HG03280 (cell line): ENCODE measurements around the gene RXFP2.

Experiments used
- ATAC-seq: cut with Tn5 transposase; IDR thresholded peaks from one replicate; pipeline ENCODE4 v1.9.1; 2021; ENCODE audit warnings: mild to moderate bottlenecking, moderate library complexity; ENCODE audit not compliant: unreplicated experiment

RXFP2 gene

GRCh38 chr13:31767175-31767900, 28.0 kb downstream of the RXFP2 start:
- ATAC-seq, result no peak

- no peak for ATAC-seq
Observed at GRCh38 chr13:31768351-31768750, 29.0 kb downstream of the RXFP2 start.

DNA sequence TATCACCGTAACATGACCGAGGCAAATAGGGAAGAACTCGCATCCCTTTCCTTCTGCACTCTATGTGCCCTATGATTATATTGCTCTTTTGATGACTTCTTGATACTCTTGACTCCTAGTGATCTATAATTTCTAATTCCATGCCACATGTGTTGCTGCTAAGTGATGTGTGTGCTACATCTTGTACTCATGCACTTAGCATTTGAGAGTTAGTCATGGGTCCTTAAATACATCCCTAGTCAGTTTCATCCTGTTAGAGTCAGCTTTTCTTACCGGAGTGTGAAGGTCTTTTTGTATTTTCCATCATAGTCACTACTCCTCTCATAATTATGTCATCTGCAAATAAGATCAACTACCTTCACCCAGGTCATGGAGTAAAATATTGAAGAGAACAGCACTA, 30.2 kb downstream of the RXFP2 start:
- no peak for ATAC-seq

- no peak for ATAC-seq
Observed at GRCh38 chr13:31772231-31772630, 32.9 kb downstream of the RXFP2 start.

DNA sequence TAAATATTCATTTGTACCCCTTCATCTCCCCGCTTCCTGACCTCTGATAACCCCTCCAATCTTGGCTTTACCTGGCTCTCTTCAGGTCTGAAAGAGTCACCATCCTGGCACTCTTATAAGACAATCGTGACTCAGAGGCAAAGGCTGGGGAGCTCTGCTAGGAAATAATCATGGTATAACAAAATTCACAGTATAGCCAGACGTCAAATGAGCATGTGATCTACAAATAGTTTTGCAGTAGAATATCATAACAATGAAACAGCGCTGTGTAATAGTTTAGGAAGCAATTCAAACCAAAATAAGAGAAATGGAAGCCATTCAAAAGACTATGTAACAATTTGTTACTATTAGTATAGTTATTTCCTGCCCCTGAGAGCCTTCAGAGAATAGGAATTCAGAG, 34.2 kb downstream of the RXFP2 start:
- no peak for ATAC-seq

DNA sequence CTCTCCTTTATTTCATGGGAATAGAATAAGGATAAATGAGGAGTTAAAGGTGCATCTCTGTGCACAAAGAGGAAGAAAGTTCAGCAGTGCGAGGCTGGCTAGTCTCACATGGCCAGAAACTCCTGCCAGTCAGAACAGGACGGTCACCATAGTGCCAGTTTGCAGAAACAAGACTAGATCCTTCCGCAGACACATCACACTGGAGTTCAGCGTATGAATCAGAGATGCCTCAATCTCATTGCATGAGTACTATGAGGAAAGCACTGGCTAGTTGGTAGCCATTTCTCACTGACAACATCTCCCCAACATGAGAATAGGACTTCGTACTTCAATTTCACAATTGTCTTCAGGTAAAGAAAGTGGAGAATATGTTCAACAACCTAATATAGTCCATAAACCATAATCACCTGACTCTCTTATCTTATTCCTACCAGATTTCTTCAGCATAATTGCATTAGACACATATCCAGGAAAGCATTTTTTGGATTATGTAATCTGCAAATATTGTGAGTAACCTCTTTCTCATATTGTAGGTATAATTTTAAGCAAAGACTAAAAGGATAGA, 34.9 kb downstream of the RXFP2 start:
- no peak for ATAC-seq

DNA sequence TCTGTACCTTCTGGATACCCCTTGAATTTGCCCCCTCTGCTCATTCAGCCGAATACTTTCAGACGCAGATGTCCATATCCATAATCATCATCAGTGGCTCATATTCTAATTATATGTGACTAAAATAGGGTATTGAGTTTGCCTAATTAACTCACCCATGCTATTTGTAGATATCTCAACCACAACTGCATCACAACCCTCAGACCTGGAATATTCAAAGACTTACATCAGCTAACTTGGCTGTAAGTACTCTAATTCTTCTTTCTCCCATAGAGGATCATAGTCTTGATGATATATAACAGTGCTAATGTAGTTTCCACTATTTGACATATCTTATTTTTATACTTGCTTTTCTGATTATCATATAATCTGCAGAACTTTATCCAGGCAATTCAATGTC, 35.8 kb downstream of the RXFP2 start:
- ATAC-seq, result no peak

DNA sequence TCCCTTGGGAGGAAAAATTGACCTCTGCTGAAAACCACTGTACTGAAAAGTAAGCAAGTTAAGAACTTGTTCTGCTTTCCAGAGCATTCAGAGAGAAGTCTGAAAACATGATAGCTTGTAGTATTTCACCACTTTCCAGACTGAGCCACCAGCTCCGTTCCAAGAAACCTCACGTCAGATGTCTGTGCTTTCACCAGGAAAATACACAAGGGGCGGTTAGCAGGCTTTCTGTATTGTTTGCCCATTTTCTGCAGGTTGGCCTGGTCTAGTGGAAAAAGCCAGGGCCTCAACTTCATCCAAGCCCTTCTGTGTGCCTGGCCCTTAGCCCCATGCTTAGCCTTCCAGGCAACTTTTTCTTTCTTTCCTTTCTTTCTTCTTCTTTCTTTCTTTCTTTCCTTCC, 36.4 kb downstream of the RXFP2 start:
- ATAC-seq, result no peak

DNA sequence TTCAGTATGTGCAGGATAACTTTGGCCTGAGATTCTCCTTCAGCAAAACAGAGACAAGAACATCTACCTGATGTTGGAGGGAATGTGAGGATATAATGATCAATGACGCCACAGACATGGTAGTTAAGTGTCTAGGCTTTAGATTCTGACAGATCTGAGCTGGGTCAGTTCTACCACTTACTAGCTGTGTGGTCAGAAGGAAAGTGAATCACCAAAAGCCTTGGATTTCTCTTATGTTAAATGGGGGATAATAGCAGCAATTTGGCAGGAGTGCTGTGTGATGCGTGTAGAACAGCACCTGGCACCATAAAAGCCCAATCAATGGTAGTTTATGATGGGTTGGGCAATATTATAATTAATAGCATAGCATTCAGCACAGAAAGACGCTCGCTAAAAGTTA, 41.7 kb downstream of the RXFP2 start:
- ATAC-seq, result no peak

GRCh38 chr13:31786011-31786410, 46.7 kb downstream of the RXFP2 start:
- ATAC-seq, result no peak

GRCh38 chr13:31790992-31791391, 51.7 kb downstream of the RXFP2 start:
- no peak for ATAC-seq

DNA sequence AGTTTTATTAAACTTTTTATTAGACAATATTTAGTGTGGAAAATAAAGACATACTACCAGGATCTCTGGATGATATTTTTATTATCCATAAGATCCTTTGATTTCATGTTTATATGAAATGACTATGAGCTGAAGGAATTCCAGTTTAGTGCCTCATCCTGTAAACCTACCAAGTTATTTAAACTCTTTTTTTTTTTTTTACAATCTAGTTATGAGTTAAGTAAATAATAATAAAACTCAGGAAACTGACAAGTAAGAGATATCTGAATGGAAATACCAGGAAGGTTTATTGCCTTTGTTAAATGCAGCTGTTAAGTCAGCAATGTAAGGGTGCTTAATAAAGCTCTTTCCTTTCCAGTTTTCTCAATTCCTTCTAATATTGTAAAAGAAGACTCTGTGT, 53.9 kb downstream of the RXFP2 start:
- no peak for ATAC-seq

- ATAC-seq, result no peak
Observed at GRCh38 chr13:31794452-31794851, 55.1 kb downstream of the RXFP2 start.

DNA sequence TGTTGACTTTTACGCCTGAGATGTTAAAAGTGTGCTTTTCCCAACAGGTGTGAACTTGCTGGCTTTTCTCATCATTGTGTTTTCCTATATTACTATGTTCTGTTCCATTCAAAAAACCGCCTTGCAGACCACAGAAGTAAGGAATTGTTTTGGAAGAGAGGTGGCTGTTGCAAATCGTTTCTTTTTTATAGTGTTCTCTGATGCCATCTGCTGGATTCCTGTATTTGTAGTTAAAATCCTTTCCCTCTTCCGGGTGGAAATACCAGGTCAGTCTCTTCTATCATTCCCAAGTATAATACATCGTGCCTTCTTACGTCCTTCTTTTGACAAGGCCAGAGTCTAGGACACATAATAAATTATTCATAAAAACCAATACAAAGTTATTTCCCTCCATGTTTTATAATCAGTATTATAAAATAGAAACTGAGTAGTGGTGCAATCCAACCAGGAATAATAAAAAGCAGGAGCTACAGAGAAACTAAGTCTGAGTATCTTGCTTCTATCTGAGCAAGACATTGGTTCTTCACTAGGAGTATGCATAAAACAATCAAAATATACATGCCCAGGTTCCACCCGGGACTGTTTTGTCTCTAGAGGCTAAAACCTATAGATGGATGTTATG, 57.9 kb downstream of the RXFP2 start:
- ATAC-seq, result no peak

GRCh38 chr13:31798189-31798588, 58.9 kb downstream of the RXFP2 start:
- ATAC-seq, result no peak

DNA sequence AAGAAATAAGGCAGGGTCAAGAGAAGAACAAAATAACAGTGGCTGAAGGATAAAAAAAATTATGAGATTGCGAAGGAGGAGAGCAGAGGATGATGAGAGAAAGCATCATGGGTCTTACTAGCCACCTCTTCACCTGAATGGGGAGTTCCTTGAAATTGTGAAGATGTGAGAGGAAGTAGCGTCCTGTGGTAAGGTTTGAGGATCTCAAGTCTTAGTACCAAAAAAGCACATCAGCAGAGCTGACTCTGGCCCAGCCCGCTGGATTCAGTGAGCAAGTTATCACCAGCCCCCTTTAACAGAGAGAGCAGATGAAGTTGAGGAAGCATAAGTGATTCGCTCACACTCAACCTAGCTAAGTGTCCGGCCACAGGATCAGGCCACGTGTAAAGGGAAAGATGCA, 61.8 kb downstream of the RXFP2 start:
- ATAC-seq, result no peak

- no peak for ATAC-seq
Observed at GRCh38 chr13:31803311-31803710, 64.0 kb downstream of the RXFP2 start.

- no peak for ATAC-seq
Observed at GRCh38 chr13:31805841-31806240, 66.5 kb downstream of the RXFP2 start.

GRCh38 chr13:31807090-31807541, 67.8 kb downstream of the RXFP2 start:
- no peak for ATAC-seq

DNA sequence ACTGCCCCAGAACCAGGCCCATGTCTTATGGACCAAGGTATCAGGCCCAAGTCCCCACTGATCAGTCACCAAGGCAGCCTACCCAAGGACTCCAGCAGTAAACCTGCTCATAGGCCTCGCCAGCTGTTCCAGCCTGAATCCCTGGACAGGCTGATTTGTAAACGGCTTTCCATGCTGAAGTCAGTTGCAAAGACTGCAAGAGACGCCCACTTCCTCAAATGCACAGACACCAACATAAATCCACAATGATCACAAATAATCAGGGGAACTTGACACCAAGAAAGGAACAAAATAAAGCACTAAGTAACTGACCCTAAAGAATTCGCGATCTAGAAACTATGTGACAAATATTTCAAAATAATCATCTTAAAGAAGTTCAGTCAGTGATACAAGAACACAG, 75.2 kb downstream of the RXFP2 start:
- no peak for ATAC-seq

DNA sequence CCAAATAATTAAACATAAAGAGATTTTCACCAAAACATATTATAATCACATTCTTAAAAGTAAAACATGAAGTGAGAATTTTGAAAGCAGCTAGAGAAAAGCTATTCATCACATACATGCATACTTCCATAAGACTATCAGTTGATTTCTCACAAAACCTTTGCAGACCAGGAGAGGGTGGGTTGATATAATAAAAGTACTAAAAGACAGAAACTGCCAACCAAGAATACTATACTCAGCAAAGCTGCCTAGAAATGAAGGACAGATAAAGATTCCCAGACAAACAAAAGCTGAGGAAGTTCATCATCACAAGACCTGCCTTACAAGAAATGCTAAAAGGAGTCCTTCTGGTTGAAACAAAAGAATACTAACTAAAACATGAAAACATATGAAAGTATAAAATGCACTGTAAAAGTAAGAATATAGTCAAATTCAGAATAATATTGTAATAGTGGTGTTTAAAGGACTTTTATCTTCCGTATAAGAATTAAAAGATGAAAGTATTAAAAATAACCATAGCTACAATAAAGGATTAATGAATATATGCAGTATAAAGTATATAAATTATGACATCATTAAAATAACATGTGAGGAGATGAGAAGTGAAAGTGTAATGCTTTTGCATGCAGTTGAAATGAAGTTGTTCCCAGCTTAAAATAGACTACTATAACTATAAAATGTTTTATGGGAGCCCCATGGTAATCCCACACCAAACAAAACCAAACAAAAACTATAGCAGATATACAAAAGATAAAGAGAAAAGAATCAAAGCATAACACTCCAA, 76.2 kb downstream of the RXFP2 start:
- ATAC-seq, result no peak

GRCh38 chr13:31818236-31818635, 78.9 kb downstream of the RXFP2 start:
- no peak for ATAC-seq
